SK-N-SH (cell line): ENCODE measurements around the gene ZNF385A. TPM values are rescaled to one million over a fixed set of nuclear protein-coding genes. Genes with fewer than 3 reads are reported as not detected.

Source experiments
- CTCF ChIA-PET: fragments of 300-600, 350-600 bp; formaldehyde crosslinking; extraction: SDS; loops from one replicate; lab custom pipeline; 2021; lab: Yijun Ruan, JAX
- POLR2A ChIA-PET: fragments of 350-600 bp; sonication (Branson Sonifier 250); formaldehyde crosslinking; extraction: SDS; loops from one replicate; lab custom pipeline; 2020; ENCODE audit warnings: antibody characterized with exemption, inconsistent platforms; lab: Yijun Ruan, JAX
- DNase-seq: peaks from one replicate; pipeline ENCODE4 v3.0.0; 2012
- H2AFZ ChIP-seq: fragments of 200-600 bp; sonication (generic); 2 replicates; pipeline ENCODE4 v1.8.1; 2016; ENCODE audit warnings: antibody characterized with exemption, mild to moderate bottlenecking, low read depth
- H3F3A ChIP-seq: fragments of 200-600 bp; sonication (generic); replicated peaks from 2 replicates; pipeline ENCODE3; 2016; ENCODE audit warnings: antibody characterized with exemption, mild to moderate bottlenecking; ENCODE audit not compliant: insufficient read depth
- H3K27ac ChIP-seq, 2 experiments: fragments of 200-500 bp in 1 of 2; fragments of 200-600 bp in 1 of 2; sonication (Bioruptor generic) in 1 of 2; sonication (generic), shearing (Covaris generic) in 1 of 2; 2 replicates each; pipeline versions ENCODE4 v1.5.1 to v1.6.1; 2014 to 2016; ENCODE audit warnings: low read depth in 2 of 2, inconsistent platforms in 1 of 2, low read length in 1 of 2, mild to moderate bottlenecking in 1 of 2, mixed read lengths in 1 of 2
- H3K27me3 ChIP-seq: fragments of 200-600 bp; sonication (generic), shearing (Covaris generic); 2 replicates; pipeline ENCODE4 v1.6.1; 2016; ENCODE audit warnings: mixed run types; ENCODE audit not compliant: insufficient read depth
- H3K36me3 ChIP-seq, 2 experiments: fragments of 200-500 bp in 1 of 2; fragments of 200-600 bp in 1 of 2; sonication (Bioruptor generic) in 1 of 2; sonication (generic) in 1 of 2; replicated peaks in 1 of 2; 2 replicates each; pipeline versions ENCODE3 to v1.5.1; 2014 to 2016; ENCODE audit warnings: low read length in 1 of 2, mild to moderate bottlenecking in 1 of 2; ENCODE audit not compliant: insufficient read depth in 2 of 2, control insufficient read depth in 1 of 2
- H3K4me1 ChIP-seq, 2 experiments: fragments of 200-500 bp in 1 of 2; fragments of 200-600 bp in 1 of 2; sonication (Bioruptor generic) in 1 of 2; sonication (generic), shearing (Covaris generic) in 1 of 2; 2 replicates each; pipeline versions ENCODE4 v1.5.1 to v1.6.1; 2014 to 2016; ENCODE audit warnings: low read depth in 1 of 2, low read length in 1 of 2, mixed run types in 1 of 2; ENCODE audit not compliant: insufficient read depth in 2 of 2, control insufficient read depth in 1 of 2
- H3K4me2 ChIP-seq: fragments of 200-600 bp; sonication (generic), shearing (Covaris generic); 2 replicates; pipeline ENCODE4 v1.6.1; 2017; ENCODE audit warnings: mixed run types
- H3K4me3 ChIP-seq, 2 experiments: fragments of 200-500 bp in 1 of 2; fragments of 200-600 bp in 1 of 2; sonication (Bioruptor generic) in 1 of 2; sonication (generic), shearing (Covaris generic) in 1 of 2; 2 replicates each; pipeline versions ENCODE4 v1.5.1 to v1.8.1; 2014 to 2016; ENCODE audit warnings: low read depth in 2 of 2, inconsistent platforms in 1 of 2, low read length in 1 of 2, mild to moderate bottlenecking in 1 of 2, mixed read lengths in 1 of 2, moderate library complexity in 1 of 2
- H3K79me2 ChIP-seq: fragments of 200-600 bp; sonication (generic); 2 replicates; pipeline ENCODE4 v1.8.1; 2017; ENCODE audit warnings: mild to moderate bottlenecking; ENCODE audit not compliant: insufficient read depth
- H3K9ac ChIP-seq: fragments of 200-600 bp; sonication (generic); 2 replicates; pipeline ENCODE4 v1.6.1; 2017; ENCODE audit warnings: mixed run types
- H3K9me2 ChIP-seq: fragments of 200-600 bp; sonication (generic); 2 replicates; pipeline ENCODE4 v1.6.1; 2017; ENCODE audit warnings: mixed run types
- H3K9me3 ChIP-seq: fragments of 200-600 bp; sonication (generic); 2 replicates; pipeline ENCODE4 v1.6.1; 2017; ENCODE audit warnings: mixed run types, mild to moderate bottlenecking, moderate library complexity
- H4K20me1 ChIP-seq: fragments of 200-600 bp; sonication (generic); 2 replicates; pipeline ENCODE4 v1.6.1; 2017; ENCODE audit warnings: mild to moderate bottlenecking, mixed run types; ENCODE audit not compliant: insufficient read depth
- EZH2phosphoT487 ChIP-seq: fragments of 200-600 bp; sonication (generic); IDR thresholded peaks from 2 replicates; pipeline ENCODE4 v1.6.1; 2017; ENCODE audit warnings: low read depth, mixed run types, mild to moderate bottlenecking, antibody characterized with exemption, moderate library complexity, borderline replicate concordance
- FOXJ3 ChIP-seq: sonication (generic); formaldehyde crosslinking; IDR thresholded peaks from 2 replicates; pipeline ENCODE4 v1.5.1; 2020; ENCODE audit warnings: mild to moderate bottlenecking, missing genetic modification reagents
- JUND ChIP-seq: IDR thresholded peaks from 2 replicates; pipeline ENCODE4 v1.4.0; 2012
- RXRA ChIP-seq: IDR thresholded peaks from 2 replicates; pipeline ENCODE4 v1.4.0; 2012; ENCODE audit warnings: low read depth, mild to moderate bottlenecking, borderline replicate concordance
- SIN3A ChIP-seq: IDR thresholded peaks from 2 replicates; pipeline ENCODE4 v1.6.1; 2012; ENCODE audit warnings: low read depth, mild to moderate bottlenecking, low read length, moderate library complexity, borderline replicate concordance
- TCF12 ChIP-seq: IDR thresholded peaks from 2 replicates; pipeline ENCODE4 v1.4.0; 2012
- USF1 ChIP-seq: IDR thresholded peaks from 2 replicates; pipeline ENCODE4 v1.4.0; 2012; ENCODE audit warnings: low read depth, borderline replicate concordance
- USF2 ChIP-seq: fragments of 150-350 bp; IDR thresholded peaks from 2 replicates; pipeline ENCODE4 v1.6.1; 2017; ENCODE audit warnings: antibody characterized with exemption, low read length, low read depth, borderline replicate concordance
- YY1 ChIP-seq: IDR thresholded peaks from 2 replicates; pipeline ENCODE4 v1.4.0; 2012; ENCODE audit warnings: low read depth, mild to moderate bottlenecking
- WGBS: methylation state at CpG from one replicate; pipeline ENCODE4 v1.1.6; 2017; ENCODE audit warnings: low lambda C conversion rate; 5-methylcytosine and 5-hydroxymethylcytosine counted together
- polyA plus RNA-seq, 3 experiments: library from polyadenylated mRNA; depleted of rRNA; stranded (reverse); fragments of >200 nt; gene quantifications; 2 replicates each; pipeline ENCODE4 v1.2.3, GENCODE V29; 2012
- TF ChIP-seq, protein P1 (sequence below): IDR thresholded peaks from 2 replicates; pipeline ENCODE4 v1.4.0; 2012; ENCODE audit warnings: low read depth, borderline replicate concordance
- TF ChIP-seq, protein P2 (sequence below): IDR thresholded peaks from 2 replicates; pipeline ENCODE4 v1.6.1; 2012; ENCODE audit warnings: mild to moderate bottlenecking, low read depth, low read length, moderate library complexity

ZNF385A gene
- polyA plus RNA-seq, 1 of the 3 experiments (the other 2 are of a cell fraction), result 2.6 TPM

GRCh38 chr12:54432815-54433164 lies 48.3 kb upstream of the ZNF385A start:
- TF ChIP-seq FOXJ3 (CRISPR knock-in tag) (no peak), JUND (no peak), TCF12 (no peak), RXRA (no peak), USF1 (no peak), EZH2phosphoT487 (no peak), YY1 (no peak), USF2 (no peak), SIN3A (no peak)
- TF ChIP-seq, protein P1, sequence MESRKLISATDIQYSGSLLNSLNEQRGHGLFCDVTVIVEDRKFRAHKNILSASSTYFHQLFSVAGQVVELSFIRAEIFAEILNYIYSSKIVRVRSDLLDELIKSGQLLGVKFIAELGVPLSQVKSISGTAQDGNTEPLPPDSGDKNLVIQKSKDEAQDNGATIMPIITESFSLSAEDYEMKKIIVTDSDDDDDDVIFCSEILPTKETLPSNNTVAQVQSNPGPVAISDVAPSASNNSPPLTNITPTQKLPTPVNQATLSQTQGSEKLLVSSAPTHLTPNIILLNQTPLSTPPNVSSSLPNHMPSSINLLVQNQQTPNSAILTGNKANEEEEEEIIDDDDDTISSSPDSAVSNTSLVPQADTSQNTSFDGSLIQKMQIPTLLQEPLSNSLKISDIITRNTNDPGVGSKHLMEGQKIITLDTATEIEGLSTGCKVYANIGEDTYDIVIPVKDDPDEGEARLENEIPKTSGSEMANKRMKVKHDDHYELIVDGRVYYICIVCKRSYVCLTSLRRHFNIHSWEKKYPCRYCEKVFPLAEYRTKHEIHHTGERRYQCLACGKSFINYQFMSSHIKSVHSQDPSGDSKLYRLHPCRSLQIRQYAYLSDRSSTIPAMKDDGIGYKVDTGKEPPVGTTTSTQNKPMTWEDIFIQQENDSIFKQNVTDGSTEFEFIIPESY, result no peak
- TF ChIP-seq, protein P2, sequence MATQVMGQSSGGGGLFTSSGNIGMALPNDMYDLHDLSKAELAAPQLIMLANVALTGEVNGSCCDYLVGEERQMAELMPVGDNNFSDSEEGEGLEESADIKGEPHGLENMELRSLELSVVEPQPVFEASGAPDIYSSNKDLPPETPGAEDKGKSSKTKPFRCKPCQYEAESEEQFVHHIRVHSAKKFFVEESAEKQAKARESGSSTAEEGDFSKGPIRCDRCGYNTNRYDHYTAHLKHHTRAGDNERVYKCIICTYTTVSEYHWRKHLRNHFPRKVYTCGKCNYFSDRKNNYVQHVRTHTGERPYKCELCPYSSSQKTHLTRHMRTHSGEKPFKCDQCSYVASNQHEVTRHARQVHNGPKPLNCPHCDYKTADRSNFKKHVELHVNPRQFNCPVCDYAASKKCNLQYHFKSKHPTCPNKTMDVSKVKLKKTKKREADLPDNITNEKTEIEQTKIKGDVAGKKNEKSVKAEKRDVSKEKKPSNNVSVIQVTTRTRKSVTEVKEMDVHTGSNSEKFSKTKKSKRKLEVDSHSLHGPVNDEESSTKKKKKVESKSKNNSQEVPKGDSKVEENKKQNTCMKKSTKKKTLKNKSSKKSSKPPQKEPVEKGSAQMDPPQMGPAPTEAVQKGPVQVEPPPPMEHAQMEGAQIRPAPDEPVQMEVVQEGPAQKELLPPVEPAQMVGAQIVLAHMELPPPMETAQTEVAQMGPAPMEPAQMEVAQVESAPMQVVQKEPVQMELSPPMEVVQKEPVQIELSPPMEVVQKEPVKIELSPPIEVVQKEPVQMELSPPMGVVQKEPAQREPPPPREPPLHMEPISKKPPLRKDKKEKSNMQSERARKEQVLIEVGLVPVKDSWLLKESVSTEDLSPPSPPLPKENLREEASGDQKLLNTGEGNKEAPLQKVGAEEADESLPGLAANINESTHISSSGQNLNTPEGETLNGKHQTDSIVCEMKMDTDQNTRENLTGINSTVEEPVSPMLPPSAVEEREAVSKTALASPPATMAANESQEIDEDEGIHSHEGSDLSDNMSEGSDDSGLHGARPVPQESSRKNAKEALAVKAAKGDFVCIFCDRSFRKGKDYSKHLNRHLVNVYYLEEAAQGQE, result no peak
- TF ChIP-seq, all 33 proteins: peak for 0
- H3K27ac ChIP-seq, result no peak overlapping the region
- ChIA-PET CTCF (interaction anchor here (1.0 to 13.7 kb wide), 4 partner anchors 7 to 34 kb away, joined by 3 to 127 read pairs (median 24); no protein-coding TSS in a partner anchor), POLR2A (no interaction called here)
- H3K27me3 ChIP-seq, result no peaks in the 10 kb centered on the region
- no peaks in the 10 kb centered on the region for H3K9me2 ChIP-seq
- no peak for DNase-seq
- peaks cover 3% of the 10 kb centered on the region for H3F3A ChIP-seq
- no peaks in the 10 kb centered on the region for H3K9me3 ChIP-seq
- no peak overlapping the region for H3K9ac ChIP-seq
- H3K4me3 ChIP-seq, result no peak overlapping the region
- WGBS, result 64% methylated on average over 4 of the region's 4 CpGs
- H3K4me2 ChIP-seq, result no peak overlapping the region; the same call in 1 of the 2 replicates
- no peaks in the 10 kb centered on the region for H3K36me3 ChIP-seq
- H3K4me1 ChIP-seq, result peaks cover 0 to 10% of the 10 kb centered on the region in 2 experiments; a peak in 2 of 4 replicates
- H4K20me1 ChIP-seq, result no peaks in the 10 kb centered on the region
- H2AFZ ChIP-seq, result peak overlapping the region; percentile 35; the same call in 1 of the 2 replicates
- H3K79me2 ChIP-seq, result no peaks in the 10 kb centered on the region
